ENCODE results near the gene GATA3. TPM values are rescaled to one million over a fixed set of nuclear protein-coding genes. Genes with fewer than 3 reads are reported as not detected.
A peak's percentile ranks its signal among the peaks of the same experiment; 100 is the strongest.

GATA3 gene
- total and polyA plus RNA-seq, 2 experiments from 2014 or later, result 2.4 to 15.4 TPM

- no peak overlapping the region for H3K4me3 ChIP-seq
- H3K4me2 ChIP-seq, result no peak overlapping the region
- DNase-seq (ENCODE audit: low spot score), result no peak
- H3K27ac ChIP-seq, result no peak overlapping the region
- no peaks in the 10 kb centered on the region for H4K20me1 ChIP-seq (ENCODE audit: insufficient read depth, poor library complexity, severe bottlenecking)
- no peaks in the 10 kb centered on the region for H3K9me3 ChIP-seq (ENCODE audit: low read depth)
- no peaks in the 10 kb centered on the region for H3K4me1 ChIP-seq (ENCODE audit: insufficient read depth)
- WGBS (ENCODE audit: low lambda C conversion rate, missing lambda C conversion rate), result 70% methylated on average over 13 of the region's 13 CpGs
- no peaks in the 10 kb centered on the region for H3K79me2 ChIP-seq
- no peaks in the 10 kb centered on the region for H3K36me3 ChIP-seq (replicated peaks; ENCODE audit: insufficient read depth, low read depth)
- no peaks in the 10 kb centered on the region for H3K9me2 ChIP-seq (replicated peaks; ENCODE audit: insufficient read depth)
- TF ChIP-seq EZH2phosphoT487 (IDR thresholded peaks at IDR 0.05; ENCODE audit: low read depth, severe bottlenecking, unreplicated experiment), result no peak
- H2AFZ ChIP-seq, result no peak overlapping the region
- H3K27me3 ChIP-seq, result no peaks in the 10 kb centered on the region
Observed at GRCh38 chr10:8114741-8115617, 60.5 kb downstream of the GATA3 start.

GRCh38 chr10:8115618-8115980 is 61.1 kb downstream of the GATA3 start:
- H3K79me2 ChIP-seq, result no peaks in the 10 kb centered on the region
- no peak for TF ChIP-seq CTCF (IDR thresholded peaks at IDR 0.05; ENCODE audit: poor library complexity)
- no peak for TF ChIP-seq EZH2 (IDR thresholded peaks at IDR 0.05; ENCODE audit: borderline replicate concordance)
- no peak for TF ChIP-seq EZH2phosphoT487 (IDR thresholded peaks at IDR 0.05; ENCODE audit: low read depth, severe bottlenecking, unreplicated experiment)
- no peaks in the 10 kb centered on the region for H3K9me3 ChIP-seq (ENCODE audit: low read depth)
- DNase-seq (ENCODE audit: low spot score), result no peak
- no peaks in the 10 kb centered on the region for H3K9me2 ChIP-seq (replicated peaks; ENCODE audit: insufficient read depth)
- H3K4me2 ChIP-seq, result no peak overlapping the region
- no peaks in the 10 kb centered on the region for H3K27me3 ChIP-seq
- no peak overlapping the region for H3K4me3 ChIP-seq
- WGBS (ENCODE audit: low lambda C conversion rate, missing lambda C conversion rate), result 95% methylated on average over 3 of the region's 3 CpGs
- H4K20me1 ChIP-seq (ENCODE audit: insufficient read depth, poor library complexity, severe bottlenecking), result no peaks in the 10 kb centered on the region
- no peak overlapping the region for H2AFZ ChIP-seq
- H3K36me3 ChIP-seq (replicated peaks; ENCODE audit: insufficient read depth, low read depth), result no peaks in the 10 kb centered on the region
- H3K4me1 ChIP-seq (ENCODE audit: insufficient read depth), result no peaks in the 10 kb centered on the region
- no peak overlapping the region for H3K27ac ChIP-seq

- WGBS (ENCODE audit: low lambda C conversion rate, missing lambda C conversion rate), result 73% methylated on average over 5 of the region's 5 CpGs
- Histone ChIP-seq H3K27ac (no peak overlapping the region), H2AFZ (no peak overlapping the region), H3K9me2 (replicated peaks; ENCODE audit: insufficient read depth) (no peaks in the 10 kb centered on the region), H3K9me3 (ENCODE audit: low read depth) (no peaks in the 10 kb centered on the region), H4K20me1 (ENCODE audit: insufficient read depth, poor library complexity, severe bottlenecking) (no peaks in the 10 kb centered on the region), H3K4me2 (peak overlapping the region; percentile 29), H3K4me1 (ENCODE audit: insufficient read depth) (no peaks in the 10 kb centered on the region), H3K27me3 (no peaks in the 10 kb centered on the region), H3K36me3 (replicated peaks; ENCODE audit: insufficient read depth, low read depth) (no peaks in the 10 kb centered on the region), H3K4me3 (no peak overlapping the region), H3K79me2 (no peaks in the 10 kb centered on the region)
- TF ChIP-seq CTCF (IDR thresholded peaks at IDR 0.05; ENCODE audit: poor library complexity), result no peak
- no peak for TF ChIP-seq EZH2 (IDR thresholded peaks at IDR 0.05; ENCODE audit: borderline replicate concordance)
- DNase-seq (ENCODE audit: low spot score), result no peak
Observed at GRCh38 chr10:8116474-8116873, 62.0 kb downstream of the GATA3 start.

- H3K4me1 ChIP-seq (ENCODE audit: insufficient read depth), result no peaks in the 10 kb centered on the region
- DNase-seq (ENCODE audit: low spot score), result no peak
- no peak for TF ChIP-seq EZH2phosphoT487 (IDR thresholded peaks at IDR 0.05; ENCODE audit: low read depth, severe bottlenecking, unreplicated experiment)
- no peaks in the 10 kb centered on the region for H3K9me3 ChIP-seq (ENCODE audit: low read depth)
- no peaks in the 10 kb centered on the region for H3K9me2 ChIP-seq (replicated peaks; ENCODE audit: insufficient read depth)
- no peaks in the 10 kb centered on the region for H3K36me3 ChIP-seq (replicated peaks; ENCODE audit: insufficient read depth, low read depth)
- H2AFZ ChIP-seq, result no peak overlapping the region
- no peaks in the 10 kb centered on the region for H3K27me3 ChIP-seq
- peak overlapping the region; percentile 29 for H3K4me2 ChIP-seq
- H3K79me2 ChIP-seq, result no peaks in the 10 kb centered on the region
- H4K20me1 ChIP-seq (ENCODE audit: insufficient read depth, poor library complexity, severe bottlenecking), result no peaks in the 10 kb centered on the region
- no peak overlapping the region for H3K27ac ChIP-seq
- WGBS (ENCODE audit: low lambda C conversion rate, missing lambda C conversion rate), result 39% methylated on average over 12 of the region's 12 CpGs
- H3K4me3 ChIP-seq, result no peak overlapping the region
Observed at GRCh38 chr10:8116926-8117493, 62.5 kb downstream of the GATA3 start.

Measured in hepatocyte (in vitro differentiated cells).